GM18951 (cell line): Measurements from ENCODE around the gene FAM236A.
"Not testable (repeated sequence)": the region's sequence is repeated elsewhere in the genome, so short reads cannot be mapped to it uniquely, and the experiment has no call there.

Source experiments
- in situ Hi-C: fragments of 300-500 bp; cut with MboI; formaldehyde crosslinking; loops from one replicate; pipeline ENCODE4 v1.12.0; 2022; ENCODE audit warnings: low sequenced_read_pairs, mixed read lengths, inconsistent platforms; ENCODE audit not compliant: unreplicated experiment

The FAM236A gene

GRCh38 chrX:72937906-72938305 lies at the start of gene FAM236A:
Gene FAM236A (plus strand): TSS chrX:72938206. CDS start chrX:72938263, 57 bp downstream.
- in situ Hi-C loops = not testable (repeated sequence)

- in situ Hi-C loops = not testable (repeated sequence)
Observed at GRCh38 chrX:72889740-72890139, 48.3 kb upstream of the FAM236A start.

GRCh38 chrX:72912315-72912714 lies 25.7 kb upstream of the FAM236A start, which contains the start of gene FAM236C:
Gene FAM236C (plus strand): TSS chrX:72912615. CDS start chrX:72912715, 100 bp downstream.
- in situ Hi-C loops = not testable (repeated sequence)

- in situ Hi-C loops = not testable (repeated sequence)
Observed at GRCh38 chrX:72916096-72916495, 21.9 kb upstream of the FAM236A start.

GRCh38 chrX:72932283-72932682 lies 5.7 kb upstream of the FAM236A start:
- in situ Hi-C loops = not testable (repeated sequence)

- in situ Hi-C loops = not testable (repeated sequence)
Observed at GRCh38 chrX:72936455-72936854, 1.6 kb upstream of the FAM236A start.

GRCh38 chrX:72936882-72937455 lies 1.0 kb upstream of the FAM236A start:
- in situ Hi-C loops = not testable (repeated sequence)

GRCh38 chrX:72942272-72942671 lies 4.3 kb downstream of the FAM236A start:
- in situ Hi-C loops = not testable (repeated sequence)

GRCh38 chrX:72943035-72943818 lies 5.2 kb downstream of the FAM236A start:
- in situ Hi-C loops = not testable (repeated sequence)

- in situ Hi-C loops = not testable (repeated sequence)
Observed at GRCh38 chrX:72943819-72944169, 5.8 kb downstream of the FAM236A start, which contains the start of gene DMRTC1. Gene DMRTC1 (minus strand): TSS chrX:72943837. CDS start chrX:72875694, 68,143 bp downstream.

GRCh38 chrX:72959971-72960370 lies 22.0 kb downstream of the FAM236A start:
- in situ Hi-C loops = loop anchor here (25.0 kb wide), 1 partner anchor 223 kb away; no protein-coding TSS in a partner anchor

- in situ Hi-C loops = loop anchor here (25.0 kb wide), 1 partner anchor 235 kb away; no protein-coding TSS in a partner anchor
Observed at GRCh38 chrX:72971859-72972258, 33.9 kb downstream of the FAM236A start.

GRCh38 chrX:72974885-72975284 lies 36.9 kb downstream of the FAM236A start:
- in situ Hi-C loops = loop anchor here (25.0 kb wide), 1 partner anchor 238 kb away; no protein-coding TSS in a partner anchor

GRCh38 chrX:72980894-72981469 lies 43.0 kb downstream of the FAM236A start:
- in situ Hi-C loops = not testable (repeated sequence)
